ENCODE measurements around the gene DIPK2A. TPM values are rescaled to one million over a fixed set of nuclear protein-coding genes. Genes with fewer than 3 reads are reported as not detected.

The DIPK2A gene
- total RNA-seq, 1 experiment from 2014 or later, result 5.8 TPM

DNA sequence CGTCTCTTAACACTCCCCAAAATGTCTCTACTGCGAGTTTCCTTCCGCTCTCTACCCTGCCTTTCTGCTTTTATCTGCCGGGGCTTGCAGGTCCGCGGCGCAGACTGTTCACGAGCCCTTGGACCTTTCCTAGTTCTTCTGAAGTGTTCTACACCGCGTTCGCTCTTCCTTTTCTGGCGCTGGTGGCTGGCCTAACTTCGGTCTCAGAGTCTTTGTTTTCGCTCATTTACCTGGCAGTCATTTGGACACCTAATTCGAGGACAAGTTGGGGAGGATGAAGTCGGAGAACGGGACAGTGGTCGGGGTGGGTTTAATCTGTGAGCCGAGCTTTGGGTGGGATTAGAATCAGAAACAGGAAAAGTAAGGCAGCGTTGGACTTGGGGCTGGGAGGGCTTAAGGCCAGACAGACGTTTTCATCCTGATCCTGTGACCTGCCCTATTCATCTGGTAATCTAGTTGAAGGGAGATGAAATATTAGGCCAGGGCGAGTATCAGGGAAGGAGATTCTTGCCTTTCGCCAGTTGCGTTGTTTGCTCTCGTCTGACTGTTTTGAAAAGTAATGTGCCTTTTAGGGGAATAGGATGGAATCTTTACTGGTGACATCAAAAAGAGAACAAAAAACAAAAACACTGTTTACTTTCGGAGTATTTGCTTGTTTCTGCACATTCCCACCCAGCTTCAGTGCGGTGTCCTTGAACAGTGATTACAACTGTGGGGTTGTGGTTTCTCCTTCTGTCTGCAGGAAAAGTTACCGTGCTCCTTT, 1.8 kb downstream of the DIPK2A start:
- POLR2A ChIA-PET, result interaction anchor here (0.6 to 3.6 kb wide), 9 partner anchors 10 to 1796 kb away, joined by 3 to 58 read pairs (median 3); partner anchors contain the start of gene SLC9A9
- TSS peak; percentile 56 for BruUV-seq (replicated peaks)
- CTCF ChIA-PET, result interaction anchor here (0.6 to 2.5 kb wide), 12 partner anchors 15 to 791 kb away, joined by 3 to 21 read pairs (median 3); no protein-coding TSS in a partner anchor
- Mint-ChIP-seq H3K4me1 (ENCODE audit: insufficient read depth, unreplicated experiment) (peaks cover 20% of the 10 kb centered on the region), H3K36me3 (ENCODE audit: insufficient read depth, unreplicated experiment) (peaks cover 13% of the 10 kb centered on the region), H3K27me3 (ENCODE audit: insufficient read depth, unreplicated experiment) (no peaks in the 10 kb centered on the region), H3K27ac (ENCODE audit: low read depth, unreplicated experiment) (peak overlapping the region; percentile 85), H3K4me3 (ENCODE audit: unreplicated experiment) (peak overlapping the region; percentile 93), H3K9me3 (ENCODE audit: unreplicated experiment) (no peaks in the 10 kb centered on the region)
- intact Hi-C loops (cut with micrococcal nuclease), result loop anchor here (1.0 to 10.0 kb wide), 7 partner anchors 189 to 1795 kb away; no protein-coding TSS in a partner anchor
- DNase-seq (ENCODE audit: unreplicated experiment), result peak; percentile 54
- TF ChIP-seq, protein P1, sequence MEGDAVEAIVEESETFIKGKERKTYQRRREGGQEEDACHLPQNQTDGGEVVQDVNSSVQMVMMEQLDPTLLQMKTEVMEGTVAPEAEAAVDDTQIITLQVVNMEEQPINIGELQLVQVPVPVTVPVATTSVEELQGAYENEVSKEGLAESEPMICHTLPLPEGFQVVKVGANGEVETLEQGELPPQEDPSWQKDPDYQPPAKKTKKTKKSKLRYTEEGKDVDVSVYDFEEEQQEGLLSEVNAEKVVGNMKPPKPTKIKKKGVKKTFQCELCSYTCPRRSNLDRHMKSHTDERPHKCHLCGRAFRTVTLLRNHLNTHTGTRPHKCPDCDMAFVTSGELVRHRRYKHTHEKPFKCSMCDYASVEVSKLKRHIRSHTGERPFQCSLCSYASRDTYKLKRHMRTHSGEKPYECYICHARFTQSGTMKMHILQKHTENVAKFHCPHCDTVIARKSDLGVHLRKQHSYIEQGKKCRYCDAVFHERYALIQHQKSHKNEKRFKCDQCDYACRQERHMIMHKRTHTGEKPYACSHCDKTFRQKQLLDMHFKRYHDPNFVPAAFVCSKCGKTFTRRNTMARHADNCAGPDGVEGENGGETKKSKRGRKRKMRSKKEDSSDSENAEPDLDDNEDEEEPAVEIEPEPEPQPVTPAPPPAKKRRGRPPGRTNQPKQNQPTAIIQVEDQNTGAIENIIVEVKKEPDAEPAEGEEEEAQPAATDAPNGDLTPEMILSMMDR (IDR thresholded peaks at IDR 0.05; ENCODE audit: unreplicated experiment), result no peak

DNA sequence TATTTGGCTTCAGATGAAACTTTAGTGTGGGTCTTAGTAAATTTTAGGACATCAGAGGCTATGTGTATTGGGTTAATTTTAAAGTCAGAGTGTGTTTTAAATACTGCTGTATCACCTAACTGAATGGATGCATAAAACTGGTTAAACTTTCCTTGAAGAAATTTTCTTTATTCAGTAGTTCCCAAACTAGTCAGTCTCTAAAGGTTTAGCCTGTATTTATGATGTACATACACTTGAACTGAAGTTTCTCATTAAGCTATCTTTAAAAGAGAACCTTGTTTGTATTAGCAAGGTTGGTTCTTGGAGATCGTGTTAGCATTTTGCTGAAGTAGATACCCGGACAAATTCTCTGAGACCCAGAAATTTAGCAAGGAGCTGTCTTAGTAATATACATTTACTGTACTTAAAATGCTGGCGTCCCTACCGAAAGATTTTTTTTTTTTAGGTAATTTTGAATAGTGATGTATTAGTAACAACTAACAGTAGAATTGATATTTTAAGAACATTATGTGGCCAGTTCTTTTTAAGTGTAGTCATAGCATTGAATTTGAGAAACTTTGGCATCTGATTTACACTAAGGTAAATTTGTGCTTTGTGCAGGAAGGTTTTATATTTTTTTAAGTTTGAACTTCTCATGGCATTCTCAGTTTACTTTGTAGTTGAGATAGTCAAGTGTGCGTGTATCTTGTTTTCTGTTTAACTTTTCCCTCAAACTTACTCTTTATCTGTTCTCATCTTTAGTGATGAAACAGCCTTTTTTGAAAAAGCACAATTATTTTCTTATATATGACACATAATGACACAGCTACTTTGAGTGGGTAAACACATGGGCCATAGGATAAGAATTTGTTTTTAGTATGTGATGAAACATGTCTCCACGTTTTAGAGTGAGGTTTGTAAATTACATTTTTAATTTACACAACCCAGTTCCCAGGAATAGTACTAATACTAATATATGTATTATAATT, 2.9 kb downstream of the DIPK2A start:
- CTCF ChIA-PET, result interaction anchor here (0.6 to 1.9 kb wide), 18 partner anchors 17 to 800 kb away, joined by 3 to 8 read pairs (median 3); no protein-coding TSS in a partner anchor
- TF ChIP-seq, protein P1 (IDR thresholded peaks at IDR 0.05; ENCODE audit: unreplicated experiment), result no peak
- no TSS peak for BruUV-seq (replicated peaks)
- no peaks in the 10 kb centered on the region for H3K27me3 Mint-ChIP-seq (ENCODE audit: insufficient read depth, unreplicated experiment)
- intact Hi-C loops (cut with micrococcal nuclease), result loop anchor here (5.0 to 10.0 kb wide), 5 partner anchors 188 to 650 kb away; no protein-coding TSS in a partner anchor
- H3K27ac Mint-ChIP-seq (ENCODE audit: low read depth, unreplicated experiment), result peak overlapping the region; percentile 85
- POLR2A ChIA-PET, result interaction anchor here (0.6 to 3.6 kb wide), 8 partner anchors 12 to 1654 kb away, joined by 3 to 58 read pairs (median 4); partner anchors contain the start of gene SLC9A9
- peak overlapping the region; percentile 93 for H3K4me3 Mint-ChIP-seq (ENCODE audit: unreplicated experiment)
- peaks cover 13% of the 10 kb centered on the region for H3K36me3 Mint-ChIP-seq (ENCODE audit: insufficient read depth, unreplicated experiment)
- peak; percentile 22 for DNase-seq (ENCODE audit: unreplicated experiment)
- H3K9me3 Mint-ChIP-seq (ENCODE audit: unreplicated experiment), result no peaks in the 10 kb centered on the region
- H3K4me1 Mint-ChIP-seq (ENCODE audit: insufficient read depth, unreplicated experiment), result peaks cover 20% of the 10 kb centered on the region

DNA sequence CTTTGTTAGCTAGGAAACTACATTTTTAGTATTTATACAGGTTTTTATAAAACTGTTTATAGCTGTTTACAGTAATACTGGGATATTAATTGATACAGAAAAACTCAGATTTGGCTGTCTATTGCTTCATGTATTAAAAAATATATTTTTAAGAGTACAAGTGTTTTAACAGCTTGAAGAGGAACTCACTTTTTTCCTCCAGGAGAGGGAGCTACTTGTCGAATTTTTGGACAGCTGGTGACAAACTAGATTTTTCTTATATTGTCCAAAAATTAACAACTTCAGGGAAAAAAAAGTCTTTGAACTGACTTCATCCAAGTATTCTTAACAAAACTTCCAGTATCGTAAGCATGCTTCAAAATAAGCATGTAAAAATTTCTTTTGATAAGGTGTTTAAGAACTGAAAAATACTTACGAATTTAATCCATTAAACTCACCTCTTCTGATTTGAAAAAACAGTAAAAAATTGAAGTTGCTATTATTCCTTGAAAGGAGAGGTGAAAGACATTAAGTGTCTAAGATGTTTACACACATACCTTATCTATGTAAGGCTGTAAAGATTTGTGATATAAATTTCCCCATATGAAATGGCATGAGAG, 4.0 kb downstream of the DIPK2A start:
- Mint-ChIP-seq H3K4me3 (ENCODE audit: unreplicated experiment) (peak overlapping the region; percentile 93), H3K36me3 (ENCODE audit: insufficient read depth, unreplicated experiment) (peaks cover 13% of the 10 kb centered on the region), H3K4me1 (ENCODE audit: insufficient read depth, unreplicated experiment) (peaks cover 20% of the 10 kb centered on the region), H3K27ac (ENCODE audit: low read depth, unreplicated experiment) (peak overlapping the region; percentile 85), H3K27me3 (ENCODE audit: insufficient read depth, unreplicated experiment) (no peaks in the 10 kb centered on the region), H3K9me3 (ENCODE audit: unreplicated experiment) (no peaks in the 10 kb centered on the region)
- intact Hi-C loops (cut with micrococcal nuclease), result loop anchor here (10.0 kb wide), 3 partner anchors 369 to 649 kb away; no protein-coding TSS in a partner anchor
- POLR2A ChIA-PET, result interaction anchor here (0.5 to 0.8 kb wide), 4 partner anchors 55 to 789 kb away, joined by 3 read pairs; no protein-coding TSS in a partner anchor
- DNase-seq (ENCODE audit: unreplicated experiment), result peak; percentile 58
- TF ChIP-seq, protein P1 (IDR thresholded peaks at IDR 0.05; ENCODE audit: unreplicated experiment), result peak; percentile 38
- no TSS peak for BruUV-seq (replicated peaks)
- CTCF ChIA-PET, result interaction anchor here (0.6 to 1.9 kb wide), 15 partner anchors 11 to 1833 kb away, joined by 3 to 6 read pairs (median 3); no protein-coding TSS in a partner anchor
